Measurements from ENCODE around the gene COPS3. TPM values are rescaled to one million over a fixed set of nuclear protein-coding genes. Genes with fewer than 3 reads are reported as not detected.

The COPS3 gene
- total RNA-seq = 96.8 and 109 TPM in 2 replicates

GRCh38 chr17:17280613-17281549, at the start of gene COPS3:
Gene COPS3, minus strand, starts transcription at chr17:17281246. Its CDS starts 60 bp downstream, at chr17:17281186.

GRCh38 chr17:17303010-17303846, 22.2 kb upstream of the COPS3 start, which contains the start of gene NT5M:
Gene NT5M, plus strand, starts transcription at chr17:17303373. Its CDS starts 178 bp downstream, at chr17:17303551.

DNA sequence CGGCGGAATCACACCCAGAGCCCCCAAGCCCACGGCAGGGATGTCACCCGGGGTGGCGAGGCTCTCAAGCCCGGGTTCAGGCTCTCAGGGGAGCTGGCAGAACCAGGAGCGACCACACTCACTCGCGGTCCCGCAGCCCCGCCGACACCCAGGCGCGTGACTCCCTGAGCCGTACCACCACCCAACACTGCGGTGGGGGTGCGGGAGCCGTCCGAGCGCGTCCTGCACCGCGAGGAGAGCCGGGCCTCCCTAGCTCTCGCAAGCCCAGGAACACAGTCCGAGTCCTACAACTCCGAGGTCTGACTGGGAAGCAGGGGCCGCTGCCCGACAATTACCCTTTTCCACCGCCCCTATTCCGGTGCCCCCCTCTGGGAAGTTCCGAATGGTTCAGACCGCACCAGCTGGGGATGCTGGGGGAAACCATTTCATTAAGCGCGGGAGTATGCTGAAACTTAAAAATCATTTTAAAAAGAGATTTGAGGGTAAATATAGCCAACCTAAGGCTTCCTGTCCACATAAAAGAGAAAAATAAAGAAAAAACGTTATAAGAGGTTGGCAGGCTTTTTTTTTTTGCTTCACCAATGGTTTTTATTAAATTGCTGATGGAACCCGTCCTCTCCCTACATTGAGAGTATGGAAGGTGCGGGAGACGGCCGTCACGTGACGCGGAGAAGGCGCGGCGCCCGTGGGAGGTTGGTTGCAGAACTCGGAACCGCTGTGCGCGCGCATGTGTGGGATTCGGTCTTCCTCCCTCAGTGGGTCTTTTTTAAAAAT, 43.8 kb downstream of the COPS3 start, which contains the start of gene FLCN:
Gene FLCN (minus strand): TSS at position 143 of the 774 bp plus-strand sequence. CDS start 9,031 bp downstream, outside the sequence.

DNA sequence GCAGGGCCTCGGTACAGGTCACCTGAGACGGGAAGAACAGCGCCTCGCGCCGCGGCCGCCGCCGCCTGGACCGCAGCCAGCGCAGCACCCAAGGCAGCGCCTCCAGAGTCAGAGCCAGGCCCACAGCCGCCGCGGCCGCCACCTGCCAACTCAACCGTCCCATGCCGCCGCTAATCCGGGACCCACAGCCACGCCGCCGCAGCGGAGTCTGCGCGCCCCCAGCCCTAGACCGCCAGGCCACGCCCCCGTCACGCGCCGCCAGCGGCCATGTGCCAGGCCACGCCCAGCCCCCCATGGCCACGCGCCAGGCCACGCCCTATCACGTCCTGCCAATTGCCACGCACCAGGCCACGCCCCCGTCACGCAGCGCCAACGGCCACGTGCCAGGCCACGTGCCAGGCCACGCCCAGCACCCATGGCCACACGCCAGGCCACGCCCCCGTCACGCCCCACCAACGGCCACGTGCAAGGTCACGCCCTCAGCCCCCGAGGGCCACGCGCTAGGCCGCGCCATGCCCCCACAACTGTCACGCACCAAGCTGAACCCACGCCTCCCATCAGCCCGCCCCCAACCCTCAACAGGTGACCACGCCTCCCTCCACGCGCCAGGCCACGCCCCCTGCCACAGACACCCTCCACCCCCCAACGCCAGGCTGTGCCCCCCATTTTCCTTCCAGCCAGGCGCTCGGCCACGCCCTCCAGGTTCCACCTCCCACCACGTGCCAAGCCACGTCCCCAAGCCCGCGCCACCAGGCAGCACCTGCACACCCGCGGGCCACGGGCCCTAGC, 74.7 kb downstream of the COPS3 start, which contains the start of gene PLD6:
Gene PLD6 (minus strand): TSS at position 210 of the 789 bp plus-strand sequence. CDS start 47 bp downstream, at position 163.

Other genes with a start within 250 kb of the COPS3 start
- gene MPRIP, start 238.8 kb downstream of the COPS3 start, total RNA-seq = 54.6 and 57.8 TPM in 2 replicates
- 2.3 and 2.9 TPM in 2 replicates for gene PLD6, start 74.9 kb downstream of the COPS3 start, total RNA-seq
- 25.3 and 39.4 TPM in 2 replicates for gene FLCN, start 44.1 kb downstream of the COPS3 start, total RNA-seq
- 0.97 and 2.1 TPM in 2 replicates for gene NT5M, start 22.1 kb upstream of the COPS3 start, total RNA-seq
- gene MED9, start 195.8 kb upstream of the COPS3 start, total RNA-seq = 9.1 and 10.1 TPM in 2 replicates
- gene RASD1, start 215.1 kb upstream of the COPS3 start, total RNA-seq = 1.4 and 6.8 TPM in 2 replicates